GM19467 (cell line): ENCODE data around the gene CDC37.
"Not testable (repeated sequence)": the region's sequence is repeated elsewhere in the genome, so short reads cannot be mapped to it uniquely, and the experiment has no call there.

Source experiments
- ATAC-seq: cut with Tn5 transposase; IDR thresholded peaks from one replicate; pipeline ENCODE4 v1.9.1; 2021; ENCODE audit warnings: mild to moderate bottlenecking, moderate library complexity; ENCODE audit not compliant: unreplicated experiment

The CDC37 gene

GRCh38 chr19:10420444-10421239, 17.3 kb upstream of the CDC37 start, which contains the start of gene PDE4A:
PDE4A (plus strand) TSS chr19:10420538; CDS start chr19:10420765, 227 bp downstream.
- ATAC-seq, result no peak

GRCh38 chr19:10419646-10420443, 16.5 kb upstream of the CDC37 start:
- no peak for ATAC-seq

- no peak for ATAC-seq
Observed at GRCh38 chr19:10419200-10419645, 15.9 kb upstream of the CDC37 start.

GRCh38 chr19:10418485-10419199, 15.3 kb upstream of the CDC37 start:
- ATAC-seq, result no peak

GRCh38 chr19:10418235-10418484, 14.8 kb upstream of the CDC37 start:
- ATAC-seq, result no peak

- no peak for ATAC-seq
Observed at GRCh38 chr19:10417541-10418234, 14.3 kb upstream of the CDC37 start.

GRCh38 chr19:10416380-10417257, 13.3 kb upstream of the CDC37 start:
- peak; percentile 47 for ATAC-seq

GRCh38 chr19:10416083-10416379, 12.7 kb upstream of the CDC37 start:
- ATAC-seq, result no peak

GRCh38 chr19:10412257-10412977, 9.1 kb upstream of the CDC37 start:
- peak; percentile 49 for ATAC-seq

GRCh38 chr19:10411224-10411623, 7.9 kb upstream of the CDC37 start:
- not testable (repeated sequence) for ATAC-seq

GRCh38 chr19:10408511-10409283, 5.4 kb upstream of the CDC37 start:
- no peak for ATAC-seq

- no peak for ATAC-seq
Observed at GRCh38 chr19:10407096-10407495, 3.8 kb upstream of the CDC37 start.

GRCh38 chr19:10406191-10406590, 2.8 kb upstream of the CDC37 start:
- no peak for ATAC-seq

GRCh38 chr19:10404888-10405820, 1.8 kb upstream of the CDC37 start:
- ATAC-seq, result no peak

- no peak for ATAC-seq
Observed at GRCh38 chr19:10402441-10403038, 802 bp downstream of the CDC37 start.

- no peak for ATAC-seq
Observed at GRCh38 chr19:10399878-10400277, 3.5 kb downstream of the CDC37 start.

- not testable (repeated sequence) for ATAC-seq
Observed at GRCh38 chr19:10399340-10399739, 4.0 kb downstream of the CDC37 start.
